ENCODE measurements around the gene DPP9.
"Not testable (repeated sequence)": the region's sequence is repeated elsewhere in the genome, so short reads cannot be mapped to it uniquely, and the experiment has no call there.

DPP9 gene

DNA sequence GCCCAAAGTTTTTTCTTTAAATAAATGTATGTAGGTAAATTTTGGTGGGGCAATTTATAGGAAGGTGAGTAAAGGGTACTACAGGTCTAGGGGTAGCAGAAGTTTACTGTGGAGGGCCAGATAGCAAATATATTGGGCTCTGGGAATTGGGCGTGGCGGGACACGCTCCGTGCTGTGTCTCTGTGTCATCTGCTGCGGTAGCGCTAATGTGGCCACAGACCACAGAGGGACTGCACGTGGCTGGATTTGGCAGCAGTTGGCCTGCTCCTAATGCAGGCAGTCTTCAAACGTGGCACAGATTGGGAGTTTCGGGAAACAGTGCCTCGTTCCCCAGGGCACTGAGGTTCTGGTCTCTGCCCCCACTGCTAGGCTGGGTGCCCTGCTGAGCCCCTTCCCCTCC lies 36.9 kb downstream of the DPP9 start:
- TF ChIP-seq, protein P1, sequence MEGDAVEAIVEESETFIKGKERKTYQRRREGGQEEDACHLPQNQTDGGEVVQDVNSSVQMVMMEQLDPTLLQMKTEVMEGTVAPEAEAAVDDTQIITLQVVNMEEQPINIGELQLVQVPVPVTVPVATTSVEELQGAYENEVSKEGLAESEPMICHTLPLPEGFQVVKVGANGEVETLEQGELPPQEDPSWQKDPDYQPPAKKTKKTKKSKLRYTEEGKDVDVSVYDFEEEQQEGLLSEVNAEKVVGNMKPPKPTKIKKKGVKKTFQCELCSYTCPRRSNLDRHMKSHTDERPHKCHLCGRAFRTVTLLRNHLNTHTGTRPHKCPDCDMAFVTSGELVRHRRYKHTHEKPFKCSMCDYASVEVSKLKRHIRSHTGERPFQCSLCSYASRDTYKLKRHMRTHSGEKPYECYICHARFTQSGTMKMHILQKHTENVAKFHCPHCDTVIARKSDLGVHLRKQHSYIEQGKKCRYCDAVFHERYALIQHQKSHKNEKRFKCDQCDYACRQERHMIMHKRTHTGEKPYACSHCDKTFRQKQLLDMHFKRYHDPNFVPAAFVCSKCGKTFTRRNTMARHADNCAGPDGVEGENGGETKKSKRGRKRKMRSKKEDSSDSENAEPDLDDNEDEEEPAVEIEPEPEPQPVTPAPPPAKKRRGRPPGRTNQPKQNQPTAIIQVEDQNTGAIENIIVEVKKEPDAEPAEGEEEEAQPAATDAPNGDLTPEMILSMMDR (IDR thresholded peaks at IDR 0.05; ENCODE audit: extremely low read depth, insufficient read depth, missing control alignments): no peak
- no peak for DNase-seq (ENCODE audit: low spot score)
- in situ Hi-C loops (cut with MboI; ENCODE audit: low pct_unique_long_range_greater_than_20kb, low sequenced_read_pairs, unreplicated experiment): no loop called here

DNA sequence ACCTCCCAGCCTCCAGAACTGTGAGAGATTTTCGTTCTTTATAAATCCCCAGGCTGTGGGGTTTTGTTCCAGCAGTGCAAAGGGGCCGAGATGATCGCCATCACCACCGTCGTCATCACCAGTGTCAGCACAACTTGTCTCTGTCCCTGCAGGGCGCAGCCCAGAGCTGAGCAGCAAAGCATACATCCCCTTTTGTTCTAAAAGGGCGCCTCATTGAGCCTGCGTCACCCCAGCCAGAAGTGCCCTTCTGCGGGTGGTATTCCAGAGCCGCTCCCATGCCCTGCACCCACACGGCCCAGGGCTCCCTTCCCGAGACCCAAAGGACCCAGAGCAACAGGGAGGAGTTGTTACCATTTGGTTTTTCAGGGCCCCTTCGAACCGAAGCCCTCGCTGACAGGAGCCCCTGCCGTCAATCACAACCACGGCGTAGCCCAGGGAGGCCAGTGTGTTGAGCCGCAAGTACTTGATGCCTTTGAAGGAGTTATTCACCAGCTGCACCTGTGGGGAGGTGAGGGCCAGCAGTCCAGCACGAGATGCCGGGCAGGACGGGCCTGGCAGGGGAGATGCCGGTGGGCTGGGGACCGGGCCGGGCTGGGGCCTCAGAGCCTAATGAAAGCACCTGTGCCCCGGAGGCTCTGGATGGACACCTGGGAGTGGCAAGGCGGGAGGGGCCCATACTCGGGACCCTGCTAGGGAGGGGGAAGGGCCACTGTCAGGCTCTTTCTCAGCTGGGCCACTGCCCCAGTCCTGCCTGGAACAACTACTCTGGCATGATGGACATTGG lies 39.1 kb downstream of the DPP9 start:
- in situ Hi-C loops (cut with MboI; ENCODE audit: low pct_unique_long_range_greater_than_20kb, low sequenced_read_pairs, unreplicated experiment): no loop called here
- DNase-seq (ENCODE audit: low spot score): no peak
- TF ChIP-seq, protein P1 (IDR thresholded peaks at IDR 0.05; ENCODE audit: extremely low read depth, insufficient read depth, missing control alignments): no peak

DNA sequence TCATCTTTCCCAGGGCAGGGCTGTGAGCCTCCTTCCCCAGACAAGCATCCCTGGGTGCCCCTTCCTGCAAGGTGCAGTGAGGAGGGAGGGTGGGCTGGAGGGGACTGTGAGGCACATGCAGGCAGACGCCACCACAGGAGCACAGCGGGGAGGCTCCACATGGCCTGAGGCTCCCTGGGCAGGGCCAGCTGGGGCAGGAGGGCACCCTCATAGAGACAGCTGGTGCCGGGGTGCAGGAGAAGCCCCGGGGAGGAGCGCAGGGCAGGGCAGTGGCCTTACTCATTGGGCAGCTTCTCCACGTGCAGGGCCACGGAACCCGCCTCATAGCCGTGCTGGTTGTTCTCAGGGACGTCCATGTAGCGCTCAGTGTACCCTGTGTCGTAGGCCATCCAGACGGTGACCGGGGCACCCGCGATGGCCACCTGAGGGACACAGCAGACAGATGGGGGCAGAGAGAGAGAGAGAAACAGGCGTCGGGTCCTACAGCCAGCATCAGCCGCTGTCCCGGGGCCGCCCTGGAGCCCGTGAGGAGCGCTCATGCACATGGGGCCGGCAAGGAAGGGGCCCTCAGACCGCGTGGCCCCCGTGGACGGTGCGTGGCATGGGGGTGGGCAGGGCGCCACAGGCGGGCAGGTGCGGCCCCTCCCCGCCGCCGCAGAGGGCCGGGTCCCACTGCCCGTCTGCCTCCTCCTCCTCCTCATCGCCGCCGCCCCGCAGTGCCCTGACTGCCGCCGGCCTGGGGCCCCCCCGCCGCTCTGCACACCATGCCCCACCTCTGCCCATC lies 41.0 kb downstream of the DPP9 start:
- no peak for DNase-seq (ENCODE audit: low spot score)
- TF ChIP-seq, protein P1 (IDR thresholded peaks at IDR 0.05; ENCODE audit: extremely low read depth, insufficient read depth, missing control alignments): no peak
- in situ Hi-C loops (cut with MboI; ENCODE audit: low pct_unique_long_range_greater_than_20kb, low sequenced_read_pairs, unreplicated experiment): no loop called here

DNA sequence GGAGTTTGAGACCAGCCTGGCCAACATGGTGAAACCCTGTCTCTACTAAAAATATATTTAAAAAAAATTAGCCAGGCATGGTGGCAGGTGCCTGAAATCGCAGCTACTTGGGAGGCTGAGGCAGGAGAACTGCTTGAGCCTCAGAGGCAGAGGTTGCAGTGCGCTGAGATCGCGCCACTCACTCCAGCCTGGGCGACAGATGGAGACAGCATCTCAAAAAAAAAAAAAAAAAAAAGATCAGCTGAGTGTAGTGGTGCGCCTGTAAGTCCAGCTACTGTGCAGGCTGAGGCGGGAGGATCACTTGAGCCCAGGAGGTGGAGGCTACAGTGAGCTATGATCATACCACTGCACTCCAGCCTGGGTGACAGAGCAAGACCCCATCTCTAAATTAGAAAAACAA lies 43.6 kb downstream of the DPP9 start:
- in situ Hi-C loops (cut with MboI; ENCODE audit: low pct_unique_long_range_greater_than_20kb, low sequenced_read_pairs, unreplicated experiment); DNase-seq (ENCODE audit: low spot score): not testable (repeated sequence)

DNA sequence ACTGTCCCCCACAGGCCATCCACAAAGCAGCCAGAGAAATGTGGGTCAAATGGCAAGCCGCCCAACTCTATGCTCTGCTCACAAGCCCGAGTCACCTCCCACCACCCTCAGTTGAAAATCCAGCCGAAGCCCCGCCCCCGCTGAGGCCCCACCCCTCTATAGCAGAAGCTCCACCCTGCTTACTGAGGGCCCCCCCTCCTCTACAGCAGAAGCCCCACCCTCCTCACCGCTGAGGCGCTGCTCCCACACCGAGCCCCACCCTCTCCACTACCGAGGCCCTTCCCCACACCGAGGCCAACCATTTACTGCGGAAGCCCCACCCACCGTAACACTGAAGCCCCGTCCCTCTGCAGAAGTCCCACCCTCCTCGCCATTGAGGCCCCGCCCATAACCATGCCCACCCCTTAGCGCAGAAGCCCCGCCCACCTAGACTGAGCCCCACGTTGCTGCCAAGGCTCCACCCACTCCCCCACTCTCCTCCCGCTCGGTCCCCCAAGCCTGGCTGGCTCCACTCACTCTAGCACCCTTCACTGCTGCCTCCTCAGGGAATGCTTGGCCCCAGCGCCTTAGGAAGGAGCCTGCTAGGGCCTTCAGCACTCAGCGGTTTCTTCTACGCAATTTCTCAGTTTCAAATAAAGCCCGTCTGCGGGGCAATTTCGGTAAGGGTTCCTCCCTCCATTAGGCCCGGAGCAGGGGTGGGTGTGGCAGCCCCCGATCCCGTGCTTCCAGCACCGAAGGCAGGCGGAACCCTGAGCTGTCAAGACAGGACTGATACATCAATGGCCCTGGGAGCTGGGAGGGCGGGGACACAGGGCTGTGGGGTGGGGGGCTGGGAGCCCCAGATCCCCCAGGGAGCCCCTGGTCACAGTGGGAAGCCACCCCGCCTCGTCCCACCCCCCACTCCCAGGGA lies 44.5 kb downstream of the DPP9 start:
- in situ Hi-C loops (cut with MboI; ENCODE audit: low pct_unique_long_range_greater_than_20kb, low sequenced_read_pairs, unreplicated experiment): no loop called here
- no peak for DNase-seq (ENCODE audit: low spot score)
- TF ChIP-seq, protein P1 (IDR thresholded peaks at IDR 0.05; ENCODE audit: extremely low read depth, insufficient read depth, missing control alignments): no peak

DNA sequence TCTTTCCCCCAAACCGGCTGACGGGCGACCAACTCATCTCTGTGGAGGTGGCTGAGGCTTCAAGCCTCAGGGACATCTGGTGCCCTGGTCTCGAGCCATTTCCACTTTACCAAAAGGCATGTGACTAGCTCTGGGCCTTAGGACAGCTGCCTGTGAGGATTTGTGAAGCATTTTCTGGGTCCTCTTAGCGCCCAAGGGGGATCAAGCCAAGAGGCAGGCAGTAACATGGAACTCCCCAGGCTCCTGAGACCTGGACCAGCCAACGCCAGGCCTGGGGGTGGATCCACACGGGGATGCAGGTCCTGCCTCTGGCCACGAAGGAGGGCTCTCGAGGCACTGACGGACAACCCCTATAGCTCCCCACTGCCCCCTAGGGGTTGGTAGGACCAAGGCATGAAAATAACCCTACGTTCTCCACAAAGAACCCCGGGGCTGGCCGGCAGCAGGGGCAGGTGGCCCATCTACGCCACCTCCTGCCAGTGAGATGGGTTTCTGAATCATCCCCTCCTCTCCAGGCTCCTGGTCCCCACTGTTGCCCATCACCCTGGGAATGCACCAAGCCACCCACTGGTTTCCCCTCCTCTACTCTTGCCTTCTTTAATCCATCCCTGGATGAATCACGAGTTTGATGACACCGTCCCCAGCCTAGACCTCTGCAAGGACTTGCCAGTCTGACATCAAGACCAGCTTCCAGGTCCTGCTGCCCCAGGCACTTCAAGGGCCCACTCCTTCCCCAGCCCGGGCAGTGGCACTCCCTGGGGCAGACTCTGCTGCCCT lies 46.5 kb downstream of the DPP9 start:
- in situ Hi-C loops (cut with MboI; ENCODE audit: low pct_unique_long_range_greater_than_20kb, low sequenced_read_pairs, unreplicated experiment): no loop called here
- TF ChIP-seq, protein P1 (IDR thresholded peaks at IDR 0.05; ENCODE audit: extremely low read depth, insufficient read depth, missing control alignments): peak; percentile 33
- DNase-seq (ENCODE audit: low spot score): no peak
